C4-2B (cell line): ENCODE data around the gene LPXN.

Experiments used
- ZFX ChIP-seq: fragments of 450-650 bp; IDR thresholded peaks from 2 replicates; pipeline ENCODE4 v1.6.1; 2017
- TF ChIP-seq, protein P1 (sequence below): fragments of 450-650 bp; conservative IDR thresholded peaks from 2 replicates; pipeline ENCODE4 v1.5.1; 2017; ENCODE audit warnings: mild to moderate bottlenecking

DNA sequence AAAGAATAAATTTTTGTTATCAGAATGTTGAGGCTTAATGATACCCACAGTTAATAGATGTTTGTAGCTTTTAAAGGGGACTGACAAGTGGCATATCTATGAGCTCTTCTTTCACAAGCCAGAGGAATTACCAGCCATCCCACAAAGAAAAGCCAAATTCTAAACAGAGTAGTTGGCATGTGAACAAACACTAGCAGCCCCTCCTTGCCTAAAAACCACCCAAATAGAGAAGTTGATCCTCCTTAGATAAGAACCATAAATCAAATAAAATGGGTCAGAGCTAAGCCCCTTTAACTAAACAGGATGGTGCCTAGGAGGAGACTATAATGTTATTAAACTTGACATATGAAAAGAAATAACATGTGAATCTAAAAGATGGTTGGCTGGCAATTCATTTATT is 11.4 kb downstream of the LPXN start:
- TF ChIP-seq, protein P1, sequence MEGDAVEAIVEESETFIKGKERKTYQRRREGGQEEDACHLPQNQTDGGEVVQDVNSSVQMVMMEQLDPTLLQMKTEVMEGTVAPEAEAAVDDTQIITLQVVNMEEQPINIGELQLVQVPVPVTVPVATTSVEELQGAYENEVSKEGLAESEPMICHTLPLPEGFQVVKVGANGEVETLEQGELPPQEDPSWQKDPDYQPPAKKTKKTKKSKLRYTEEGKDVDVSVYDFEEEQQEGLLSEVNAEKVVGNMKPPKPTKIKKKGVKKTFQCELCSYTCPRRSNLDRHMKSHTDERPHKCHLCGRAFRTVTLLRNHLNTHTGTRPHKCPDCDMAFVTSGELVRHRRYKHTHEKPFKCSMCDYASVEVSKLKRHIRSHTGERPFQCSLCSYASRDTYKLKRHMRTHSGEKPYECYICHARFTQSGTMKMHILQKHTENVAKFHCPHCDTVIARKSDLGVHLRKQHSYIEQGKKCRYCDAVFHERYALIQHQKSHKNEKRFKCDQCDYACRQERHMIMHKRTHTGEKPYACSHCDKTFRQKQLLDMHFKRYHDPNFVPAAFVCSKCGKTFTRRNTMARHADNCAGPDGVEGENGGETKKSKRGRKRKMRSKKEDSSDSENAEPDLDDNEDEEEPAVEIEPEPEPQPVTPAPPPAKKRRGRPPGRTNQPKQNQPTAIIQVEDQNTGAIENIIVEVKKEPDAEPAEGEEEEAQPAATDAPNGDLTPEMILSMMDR: no peak
- no peak for TF ChIP-seq ZFX
